Peyer's patch (tissue), 4 donors: ENCODE data around the gene MYCN.

Experiments used
- POLR2A ChIP-seq, 2 donors: fragments of 450-650 bp; IDR thresholded peaks; one replicate each; pipeline ENCODE4 v1.5.1; 2017; ENCODE audit warnings: antibody characterized with exemption in 2 of 2, mild to moderate bottlenecking in 2 of 2, moderate library complexity in 2 of 2
- TF ChIP-seq, protein P1 (sequence below), 6 experiments: fragments of 450-650 bp in 4 of 6; fragments of 200-600 bp in 2 of 6; sonication (generic) in 1 of 6; IDR thresholded peaks; one replicate each; pipeline ENCODE4 v1.5.1; 2017 to 2019; ENCODE audit warnings: antibody characterized with exemption in 6 of 6, mild to moderate bottlenecking in 3 of 6, moderate library complexity in 1 of 6

- TF ChIP-seq, protein P1, sequence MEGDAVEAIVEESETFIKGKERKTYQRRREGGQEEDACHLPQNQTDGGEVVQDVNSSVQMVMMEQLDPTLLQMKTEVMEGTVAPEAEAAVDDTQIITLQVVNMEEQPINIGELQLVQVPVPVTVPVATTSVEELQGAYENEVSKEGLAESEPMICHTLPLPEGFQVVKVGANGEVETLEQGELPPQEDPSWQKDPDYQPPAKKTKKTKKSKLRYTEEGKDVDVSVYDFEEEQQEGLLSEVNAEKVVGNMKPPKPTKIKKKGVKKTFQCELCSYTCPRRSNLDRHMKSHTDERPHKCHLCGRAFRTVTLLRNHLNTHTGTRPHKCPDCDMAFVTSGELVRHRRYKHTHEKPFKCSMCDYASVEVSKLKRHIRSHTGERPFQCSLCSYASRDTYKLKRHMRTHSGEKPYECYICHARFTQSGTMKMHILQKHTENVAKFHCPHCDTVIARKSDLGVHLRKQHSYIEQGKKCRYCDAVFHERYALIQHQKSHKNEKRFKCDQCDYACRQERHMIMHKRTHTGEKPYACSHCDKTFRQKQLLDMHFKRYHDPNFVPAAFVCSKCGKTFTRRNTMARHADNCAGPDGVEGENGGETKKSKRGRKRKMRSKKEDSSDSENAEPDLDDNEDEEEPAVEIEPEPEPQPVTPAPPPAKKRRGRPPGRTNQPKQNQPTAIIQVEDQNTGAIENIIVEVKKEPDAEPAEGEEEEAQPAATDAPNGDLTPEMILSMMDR (IDR thresholded peaks at IDR 0.05), result no peak
- no peak for TF ChIP-seq POLR2A (IDR thresholded peaks at IDR 0.05)
Observed at GRCh38 chr2:15933184-15933845, 7.0 kb upstream of the MYCN start.
